Measurements from ENCODE around the gene RPS21.
A peak's percentile ranks its signal among the peaks of the same experiment; 100 is the strongest.

Gene RPS21

DNA sequence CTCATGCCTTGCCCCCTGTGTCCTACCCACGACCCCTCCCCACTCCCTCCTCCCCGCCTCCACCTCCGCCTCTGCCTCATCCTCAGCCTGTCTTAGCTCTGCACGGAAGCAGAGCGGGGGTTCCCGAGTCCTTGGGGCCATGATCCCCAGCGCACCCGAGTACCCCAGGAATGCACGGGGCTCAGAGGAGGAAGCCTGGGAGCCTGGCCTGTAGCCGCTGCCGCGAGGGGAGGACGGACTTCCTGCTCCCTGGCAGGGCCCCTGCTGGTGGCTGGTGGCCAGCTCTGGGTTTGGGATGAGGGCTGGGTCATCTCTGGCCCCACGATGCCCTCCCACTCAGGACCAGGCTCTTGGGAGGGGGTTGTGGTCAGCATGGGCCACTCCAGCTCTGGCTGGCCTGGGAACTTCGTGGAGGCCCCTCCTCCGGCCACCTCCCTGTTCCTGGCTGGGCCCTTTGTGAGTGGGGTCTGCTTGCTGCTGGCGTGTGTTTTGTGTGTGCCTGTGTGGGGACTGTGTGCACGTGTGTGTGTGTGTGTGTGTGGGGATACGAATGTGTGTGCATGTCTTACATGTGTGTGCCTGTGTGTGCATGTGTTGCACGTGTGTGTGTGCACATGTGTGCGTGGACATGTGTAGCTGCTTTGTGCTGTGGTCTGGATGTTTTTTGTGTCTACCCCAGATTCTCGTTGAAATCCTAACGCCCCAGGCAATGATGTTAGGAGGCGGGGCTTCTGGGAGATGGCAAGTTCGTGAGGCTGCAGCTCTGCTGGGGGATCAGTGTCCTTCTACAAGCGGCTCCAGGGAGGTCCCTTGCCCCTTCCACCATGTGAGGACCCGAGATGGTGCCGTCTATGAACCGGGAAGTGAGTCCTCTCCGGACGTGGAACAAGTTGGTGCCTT is 41.7 kb downstream of the RPS21 start:
- no peak for DNase-seq

DNA sequence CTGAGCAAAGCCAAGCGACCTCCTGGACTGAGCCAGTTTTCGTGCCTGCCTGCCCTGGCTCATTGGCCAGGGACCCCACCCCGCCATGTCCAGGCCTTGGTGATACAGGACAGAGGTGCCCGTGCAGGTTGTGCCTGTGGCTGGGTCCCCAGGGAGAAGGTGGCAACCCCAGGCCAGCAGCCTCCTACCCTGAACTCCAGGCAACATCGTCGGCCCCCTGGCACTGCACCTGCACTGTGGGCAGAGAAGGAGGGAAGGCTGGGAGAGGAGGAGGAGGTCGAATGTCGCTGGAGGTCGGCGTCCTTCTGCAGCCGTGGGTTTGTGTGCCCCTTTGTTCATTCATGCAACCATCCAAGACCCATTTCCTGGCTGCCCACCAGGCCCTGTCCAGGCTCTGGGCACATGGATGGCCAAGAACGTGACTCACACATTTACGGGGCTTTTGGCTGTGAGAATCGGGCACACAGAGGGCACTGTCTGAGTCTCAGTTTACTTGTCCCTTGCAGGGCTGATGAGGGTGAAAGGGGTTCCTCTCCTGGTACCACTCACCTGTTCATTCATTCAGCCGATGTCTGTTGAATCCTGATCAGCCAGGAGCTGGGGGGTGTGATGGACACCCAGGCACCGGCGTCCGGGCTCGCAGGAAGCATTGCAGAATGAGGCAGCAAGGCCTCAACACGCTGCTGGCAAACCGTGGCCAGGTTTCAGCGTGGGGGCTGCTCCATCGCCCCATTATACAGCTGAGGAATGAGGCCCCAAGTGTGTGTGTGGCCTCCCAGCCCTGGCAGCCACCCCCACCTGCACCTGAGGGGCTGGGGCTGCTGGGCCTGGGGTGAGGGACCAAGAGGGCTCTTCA is 42.8 kb downstream of the RPS21 start:
- no peak for DNase-seq

DNA sequence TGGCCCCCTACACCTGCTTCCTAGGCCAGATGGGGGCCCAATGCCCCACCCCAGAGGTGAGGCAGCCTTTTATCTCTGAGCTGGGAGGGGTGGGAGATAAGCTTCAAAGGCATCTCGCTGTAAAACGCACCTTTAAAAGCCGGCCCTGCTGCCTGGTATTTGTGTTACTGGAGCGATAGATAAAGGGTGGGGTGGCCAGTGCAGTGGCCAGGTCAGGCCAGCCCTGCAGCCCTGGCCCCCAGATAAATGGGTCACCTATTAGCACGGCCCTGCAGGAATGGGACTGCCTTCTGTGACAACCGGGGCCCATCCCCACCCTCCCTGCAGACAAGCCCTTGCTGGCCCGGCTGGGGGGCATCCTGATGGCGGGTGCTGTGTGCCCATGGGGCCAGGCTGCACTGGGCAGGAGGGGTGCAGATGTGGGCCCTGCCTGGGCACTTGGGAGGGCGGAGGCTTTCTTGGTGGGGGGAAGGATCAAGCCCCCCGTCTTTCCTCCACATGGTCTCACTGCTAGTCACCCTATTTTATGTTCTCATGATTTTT is 43.5 kb downstream of the RPS21 start:
- no peak for DNase-seq

DNA sequence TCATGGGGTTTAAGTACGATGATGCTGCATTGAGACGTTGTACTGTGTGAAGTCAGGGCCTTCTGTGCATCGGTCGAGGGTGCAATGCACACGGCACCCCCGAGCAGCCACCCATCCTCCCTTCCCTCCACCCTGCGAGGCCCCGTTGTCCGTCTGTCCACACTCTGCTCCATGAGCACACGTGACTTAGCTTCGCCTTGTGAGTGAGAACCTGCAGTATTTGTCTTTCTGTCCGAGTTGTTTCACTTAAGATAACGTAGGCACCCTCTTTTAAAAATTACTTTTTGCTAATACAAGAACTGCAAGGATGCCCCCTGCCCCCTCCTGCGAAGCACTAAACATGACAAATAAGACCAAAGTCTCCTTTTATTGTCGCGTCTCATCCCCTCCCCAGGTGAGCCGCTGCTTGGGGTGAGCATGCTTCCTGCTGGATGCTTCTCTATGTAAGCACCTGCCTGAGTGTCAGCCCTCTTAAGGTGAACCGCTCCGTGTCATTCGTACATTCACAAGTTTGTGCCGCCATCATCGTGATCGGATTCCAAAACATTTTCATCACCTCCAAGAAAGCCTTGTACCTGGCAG is 44.1 kb downstream of the RPS21 start:
- no peak for DNase-seq

DNA sequence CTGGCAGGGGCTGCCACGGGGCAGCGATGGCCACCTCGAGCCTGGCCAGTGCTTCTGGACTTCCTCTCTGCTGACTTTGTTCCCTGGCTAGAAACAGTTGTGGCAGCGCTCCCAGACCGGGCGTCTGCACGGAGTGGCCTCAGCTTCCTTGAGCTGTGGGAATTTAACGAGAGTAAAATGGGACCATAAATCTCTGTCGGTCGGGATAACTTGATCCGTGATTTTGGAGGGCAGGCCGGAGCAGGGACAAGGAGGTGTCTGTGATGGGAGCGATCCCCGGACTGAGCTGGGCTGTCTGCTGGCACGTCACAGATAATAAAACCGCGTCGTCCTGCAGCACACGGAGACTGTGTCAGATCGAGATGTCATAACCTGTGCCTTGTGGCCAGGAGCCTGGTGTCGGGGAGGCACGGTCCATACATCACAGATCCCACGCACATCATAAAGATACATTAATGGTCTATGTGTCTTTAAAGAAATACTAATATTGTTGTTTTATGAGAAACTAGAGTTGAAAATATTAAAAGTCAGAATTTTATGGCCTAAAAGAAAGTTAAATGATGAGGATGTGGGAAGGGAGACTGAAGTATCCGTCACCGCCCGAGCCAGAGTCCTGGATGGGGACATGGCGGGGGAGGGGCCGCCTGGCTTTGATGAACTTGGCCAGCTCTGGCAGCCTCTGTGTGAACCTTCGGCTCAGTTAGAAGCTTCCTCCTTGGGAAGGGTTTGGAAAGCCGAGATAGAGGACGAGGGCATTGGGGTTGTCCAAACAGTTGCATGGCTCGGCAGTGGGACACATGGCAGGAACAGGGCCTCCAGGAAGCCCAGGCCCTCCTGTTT is 47.0 kb downstream of the RPS21 start:
- no peak for DNase-seq

DNA sequence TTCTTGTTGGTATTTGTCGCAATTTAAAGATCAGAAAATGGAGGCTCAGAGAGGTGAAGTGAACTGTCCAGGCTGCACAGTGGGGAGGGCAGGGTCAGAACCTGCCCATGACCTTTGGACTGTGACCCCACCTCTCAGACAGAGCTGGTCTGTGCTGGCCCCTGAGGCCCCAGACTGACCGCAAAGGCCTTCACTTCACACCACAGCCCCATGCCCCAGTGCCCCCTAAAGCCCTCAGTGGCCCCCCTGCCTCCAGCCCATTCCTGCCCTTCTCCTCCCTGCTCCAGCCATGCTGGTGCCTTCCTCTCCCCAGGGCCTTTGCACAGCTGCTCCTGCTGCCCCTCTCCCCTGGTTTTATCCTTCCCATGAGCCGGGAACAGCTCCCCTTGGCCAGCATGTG is 49.8 kb downstream of the RPS21 start:
- no peak for DNase-seq

DNA sequence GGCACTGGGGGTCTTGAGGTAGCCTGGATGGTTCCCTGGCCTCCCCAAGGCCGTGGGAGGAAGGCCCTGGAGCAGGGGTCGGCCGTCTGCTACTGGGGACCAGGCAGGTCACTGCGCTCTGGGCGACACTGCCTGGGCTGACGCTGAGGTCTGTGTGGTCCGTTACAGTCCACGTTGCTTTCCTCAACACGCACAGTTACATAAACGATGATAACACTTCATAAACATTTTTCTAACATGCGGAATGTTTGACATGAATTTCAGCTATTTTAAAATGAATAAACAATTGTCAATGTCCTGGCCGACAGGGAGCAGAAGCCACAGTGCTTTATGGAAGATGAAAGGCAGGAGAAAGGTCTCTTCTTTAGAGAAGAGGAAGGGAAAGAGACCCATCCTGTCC is 50.6 kb downstream of the RPS21 start:
- DNase-seq: no peak

DNA sequence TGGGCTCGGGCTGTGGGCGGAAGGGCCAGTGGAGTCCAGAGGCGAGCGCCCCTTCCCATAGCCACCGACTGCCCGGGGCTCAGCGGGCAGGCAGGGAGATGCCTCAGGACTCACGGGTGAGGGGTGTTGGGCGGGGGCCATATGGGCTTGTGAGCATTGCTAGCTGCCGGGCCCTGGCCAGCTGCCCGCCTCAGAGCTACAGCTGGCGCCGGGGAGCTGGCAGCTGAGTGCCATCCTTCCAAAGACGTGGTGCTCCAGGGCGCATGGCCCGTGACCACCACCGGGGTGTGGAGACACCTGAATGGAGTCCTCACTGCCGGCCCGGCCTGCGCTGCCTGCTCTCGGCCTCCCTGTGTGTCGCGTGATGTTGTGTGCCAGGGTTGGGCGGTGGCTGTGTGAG is 51.0 kb downstream of the RPS21 start:
- peak; percentile 65 for DNase-seq

Measured in right hindlimb (tissue), 1 donor.